ENCODE data around the gene IQSEC3.

Gene IQSEC3

GRCh38 chr12:89653-90052 is 23.1 kb downstream of the IQSEC3 start:
- in situ Hi-C loops (cut with HindIII; ENCODE audit: low pct_unique_long_range_greater_than_20kb, low sequenced_read_pairs) = no loop called here
- no peak for DNase-seq (ENCODE audit: low read depth in 1 of 2, low spot score in 1 of 2)
- TF ChIP-seq JUND (IDR thresholded peaks at IDR 0.05; ENCODE audit: low read depth) = no peak

DNA sequence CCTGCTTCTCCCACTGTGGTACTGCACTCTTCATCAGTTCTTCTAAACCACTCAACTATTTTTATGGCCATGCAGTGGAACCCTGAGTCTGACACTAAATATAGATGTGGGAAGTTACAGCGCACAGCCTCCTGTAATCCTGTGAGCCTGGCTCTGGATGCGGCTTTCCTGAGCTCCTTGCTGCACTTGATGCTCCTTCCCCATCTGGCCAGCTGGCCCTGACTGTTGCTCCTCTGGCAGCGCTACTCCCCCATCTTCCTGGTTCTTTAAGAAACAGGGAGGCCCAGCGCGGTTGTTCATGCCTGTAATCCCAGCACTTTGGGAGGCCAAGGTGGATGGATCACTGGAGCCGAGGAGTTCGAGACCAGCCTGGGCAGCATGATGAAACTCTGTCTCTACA is 24.6 kb downstream of the IQSEC3 start:
- no peak for TF ChIP-seq JUND (IDR thresholded peaks at IDR 0.05; ENCODE audit: low read depth)
- in situ Hi-C loops (cut with HindIII; ENCODE audit: low pct_unique_long_range_greater_than_20kb, low sequenced_read_pairs) = no loop called here
- DNase-seq (ENCODE audit: low read depth in 1 of 2, low spot score in 1 of 2) = no peak

DNA sequence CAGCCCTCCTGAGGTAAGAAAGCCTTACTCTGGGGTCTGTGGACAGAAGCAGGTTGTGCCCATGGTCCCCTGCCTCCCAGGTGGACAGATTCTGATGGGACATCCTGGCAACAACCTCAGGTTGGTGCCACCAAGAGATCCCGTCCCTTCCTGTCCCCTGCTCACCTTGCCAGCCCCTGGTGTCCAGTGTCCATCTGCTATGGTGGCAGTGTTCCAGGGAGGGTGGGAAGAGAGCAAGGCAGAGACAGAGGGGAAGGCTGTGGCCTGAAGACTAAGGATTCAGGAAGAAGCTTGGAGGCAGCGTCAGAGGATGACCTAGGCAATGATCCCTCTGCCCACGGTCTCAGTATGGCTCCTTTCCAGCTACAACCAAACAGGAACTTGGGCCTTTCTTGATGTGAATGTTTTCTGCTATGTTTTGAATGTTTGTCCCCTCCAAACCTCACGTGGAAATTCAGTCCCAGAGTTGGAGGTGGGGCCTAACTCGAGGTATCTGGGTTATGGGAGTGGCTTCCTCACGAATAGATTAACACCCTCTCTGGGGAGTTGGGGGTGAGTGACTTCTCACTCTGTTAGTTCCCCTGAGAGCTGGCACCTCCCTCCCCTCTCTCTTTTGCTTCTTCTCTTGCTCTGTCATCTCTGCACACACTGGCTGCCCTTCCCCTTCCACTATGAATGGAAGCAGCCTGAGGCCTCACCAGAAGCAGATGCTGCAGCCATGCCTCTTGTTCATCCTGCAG is 26.9 kb downstream of the IQSEC3 start:
- in situ Hi-C loops (cut with HindIII; ENCODE audit: low pct_unique_long_range_greater_than_20kb, low sequenced_read_pairs) = no loop called here
- DNase-seq (ENCODE audit: low read depth in 1 of 2, low spot score in 1 of 2) = no peak
- no peak for TF ChIP-seq JUND (IDR thresholded peaks at IDR 0.05; ENCODE audit: low read depth)

DNA sequence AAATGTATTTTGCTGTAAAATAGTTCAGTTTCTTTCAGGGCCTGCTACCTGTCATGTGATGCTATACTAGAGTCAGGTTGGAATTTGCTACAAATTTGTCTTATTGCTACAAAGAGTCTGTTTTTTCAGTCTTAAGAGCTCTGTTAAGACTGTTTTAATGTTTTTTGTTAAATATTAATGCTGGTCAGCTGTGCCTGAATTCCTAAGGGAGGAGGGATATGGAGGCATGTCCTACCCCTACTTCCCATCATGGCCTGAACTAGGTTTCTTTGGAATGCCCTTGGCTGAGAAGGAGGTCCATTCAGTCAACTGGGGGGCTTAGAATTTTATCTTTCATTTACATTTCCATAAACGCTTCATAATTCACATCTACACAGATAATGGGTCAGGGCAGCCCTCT is 30.0 kb downstream of the IQSEC3 start:
- TF ChIP-seq JUND (IDR thresholded peaks at IDR 0.05; ENCODE audit: low read depth) = no peak
- DNase-seq (ENCODE audit: low read depth in 1 of 2, low spot score in 1 of 2) = no peak
- in situ Hi-C loops (cut with HindIII; ENCODE audit: low pct_unique_long_range_greater_than_20kb, low sequenced_read_pairs) = no loop called here

DNA sequence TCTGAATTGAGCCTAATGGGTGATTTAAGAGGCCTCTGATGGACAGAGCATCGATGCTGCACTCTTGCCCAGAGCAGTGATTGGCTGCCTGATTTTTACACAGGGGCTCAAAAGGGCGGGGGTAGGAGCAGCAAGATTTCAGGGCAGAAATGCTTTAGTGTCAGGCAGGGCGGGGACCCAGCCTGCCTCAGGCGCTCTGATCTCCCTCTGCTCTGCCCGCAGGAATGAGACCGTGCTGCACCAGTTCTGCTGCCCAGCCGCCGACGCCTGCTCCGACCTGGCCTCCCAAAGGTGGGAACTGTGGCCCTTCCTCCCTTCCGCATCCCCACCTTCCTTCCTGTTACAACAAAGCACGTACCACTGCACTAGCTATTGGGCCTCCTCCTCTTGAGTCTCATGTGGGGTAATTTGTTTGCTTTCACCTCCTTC is 32.4 kb downstream of the IQSEC3 start:
- no peak for TF ChIP-seq JUND (IDR thresholded peaks at IDR 0.05; ENCODE audit: low read depth)
- in situ Hi-C loops (cut with HindIII; ENCODE audit: low pct_unique_long_range_greater_than_20kb, low sequenced_read_pairs) = no loop called here

GRCh38 chr12:99605-100004 is 33.0 kb downstream of the IQSEC3 start:
- in situ Hi-C loops (cut with HindIII; ENCODE audit: low pct_unique_long_range_greater_than_20kb, low sequenced_read_pairs) = no loop called here
- peak; percentile 46 to 62 for DNase-seq (ENCODE audit: low read depth in 1 of 2, low spot score in 1 of 2)
- TF ChIP-seq JUND (IDR thresholded peaks at IDR 0.05; ENCODE audit: low read depth) = no peak

More for the DNA sequence above, 32.4 kb downstream of the IQSEC3 start:
- DNase-seq (ENCODE audit: low read depth in 1 of 2, low spot score in 1 of 2) = peak in 1 of 2 experiments; percentile 38

GRCh38 chr12:101969-102878 is 35.7 kb downstream of the IQSEC3 start:
- peak in 1 of 2 experiments; percentile 66 for DNase-seq (ENCODE audit: low read depth in 1 of 2, low spot score in 1 of 2)
- TF ChIP-seq JUND (IDR thresholded peaks at IDR 0.05; ENCODE audit: low read depth) = no peak
- in situ Hi-C loops (cut with HindIII; ENCODE audit: low pct_unique_long_range_greater_than_20kb, low sequenced_read_pairs) = no loop called here

DNA sequence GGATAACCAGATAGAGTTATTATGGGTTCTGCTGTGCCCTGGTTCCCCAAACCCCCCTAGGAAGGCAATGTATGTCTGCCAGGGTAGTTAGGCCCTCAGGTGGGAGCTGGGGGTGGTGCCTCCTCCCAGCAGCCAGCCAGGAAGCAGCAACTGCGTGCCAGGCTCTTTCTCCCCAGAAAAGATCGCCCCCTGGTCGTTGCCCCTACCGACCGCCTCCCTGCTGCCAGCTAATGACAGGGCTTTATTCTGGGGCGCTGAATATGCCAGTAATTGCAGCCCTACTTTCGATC is 36.3 kb downstream of the IQSEC3 start:
- DNase-seq (ENCODE audit: low read depth in 1 of 2, low spot score in 1 of 2) = no peak
- in situ Hi-C loops (cut with HindIII; ENCODE audit: low pct_unique_long_range_greater_than_20kb, low sequenced_read_pairs) = no loop called here
- no peak for TF ChIP-seq JUND (IDR thresholded peaks at IDR 0.05; ENCODE audit: low read depth)

- in situ Hi-C loops (cut with HindIII; ENCODE audit: low pct_unique_long_range_greater_than_20kb, low sequenced_read_pairs) = no loop called here
- no peak for TF ChIP-seq JUND (IDR thresholded peaks at IDR 0.05; ENCODE audit: low read depth)
- peak in 1 of 2 experiments; percentile 89 for DNase-seq (ENCODE audit: low read depth in 1 of 2, low spot score in 1 of 2)
Measured at GRCh38 chr12:103169-103981, 36.8 kb downstream of the IQSEC3 start.

- DNase-seq (ENCODE audit: low read depth in 1 of 2, low spot score in 1 of 2) = no peak
- in situ Hi-C loops (cut with HindIII; ENCODE audit: low pct_unique_long_range_greater_than_20kb, low sequenced_read_pairs) = no loop called here
- no peak for TF ChIP-seq JUND (IDR thresholded peaks at IDR 0.05; ENCODE audit: low read depth)
Measured at GRCh38 chr12:104551-105081, 38.0 kb downstream of the IQSEC3 start.

DNA sequence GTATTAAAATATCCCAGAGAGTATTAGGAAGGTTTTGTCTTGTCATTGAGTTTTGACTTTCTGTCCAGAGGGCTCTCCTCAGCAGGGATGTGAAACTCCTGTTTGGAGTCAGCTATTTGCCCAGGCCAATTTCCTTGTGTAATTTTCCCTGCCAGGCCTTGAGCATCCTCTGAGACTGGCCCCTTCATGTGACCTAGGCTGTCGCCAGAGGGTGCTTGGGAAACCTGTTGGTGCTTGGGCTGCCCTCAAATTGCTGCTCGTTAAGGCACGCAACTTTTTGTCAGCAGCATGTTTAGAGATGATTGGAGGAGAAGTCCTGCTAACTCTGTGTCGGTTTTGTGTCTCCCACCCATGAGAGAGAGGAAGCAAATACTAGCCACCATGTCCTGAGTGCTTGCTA is 39.1 kb downstream of the IQSEC3 start:
- TF ChIP-seq JUND (IDR thresholded peaks at IDR 0.05; ENCODE audit: low read depth) = no peak
- peak in 1 of 2 experiments; percentile 59 for DNase-seq (ENCODE audit: low read depth in 1 of 2, low spot score in 1 of 2)
- in situ Hi-C loops (cut with HindIII; ENCODE audit: low pct_unique_long_range_greater_than_20kb, low sequenced_read_pairs) = no loop called here

DNA sequence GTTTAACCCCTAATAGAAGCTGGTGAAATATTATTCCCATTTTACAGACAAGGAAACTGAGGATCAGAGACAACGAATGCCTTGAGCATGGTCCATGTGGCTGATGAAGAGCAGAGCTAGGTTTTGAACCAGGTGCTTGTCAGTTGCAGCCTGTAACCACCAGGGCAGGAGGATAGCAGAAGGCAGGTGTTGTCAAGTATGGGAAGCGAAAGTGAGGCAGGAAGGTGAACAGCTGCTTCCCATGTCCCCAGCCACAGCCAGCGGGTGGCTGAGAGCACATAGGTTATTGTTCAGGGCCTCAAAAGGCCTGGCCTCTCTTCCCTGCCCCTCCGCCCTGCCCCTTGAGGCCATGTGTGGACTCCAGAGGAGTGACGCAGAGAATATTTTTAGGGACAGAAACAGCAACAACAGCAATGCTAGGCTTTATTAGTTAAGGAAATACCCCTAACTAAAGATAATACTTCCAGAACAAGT is 39.6 kb downstream of the IQSEC3 start:
- in situ Hi-C loops (cut with HindIII; ENCODE audit: low pct_unique_long_range_greater_than_20kb, low sequenced_read_pairs) = no loop called here
- DNase-seq (ENCODE audit: low read depth in 1 of 2, low spot score in 1 of 2) = no peak
- TF ChIP-seq JUND (IDR thresholded peaks at IDR 0.05; ENCODE audit: low read depth) = no peak
